ENCODE data around the gene LRRC1. TPM values are rescaled to one million over a fixed set of nuclear protein-coding genes. Genes with fewer than 3 reads are reported as not detected.

LRRC1 gene
- total and polyA plus RNA-seq, 2 experiments from 2014 or later: 9.1 to 11.4 TPM

GRCh38 chr6:53827531-53827930 lies 32.7 kb downstream of the LRRC1 start:
- TF ChIP-seq CTCF (IDR thresholded peaks at IDR 0.05; ENCODE audit: low read depth, low read length): no peak
- H3K36me3 ChIP-seq: no peaks in the 10 kb centered on the region
- no peaks in the 10 kb centered on the region for H3K4me1 ChIP-seq (ENCODE audit: low read depth)
- no peak overlapping the region for H3K27ac ChIP-seq
- H3K4me3 ChIP-seq: no peak overlapping the region
- H3K27me3 ChIP-seq: no peaks in the 10 kb centered on the region
- DNase-seq (ENCODE audit: low read depth in 1 of 2, low spot score in 1 of 2): no peak
- H3K9me3 ChIP-seq (ENCODE audit: low read depth): no peaks in the 10 kb centered on the region

GRCh38 chr6:53828215-53828614 lies 33.4 kb downstream of the LRRC1 start:
- Histone ChIP-seq H3K4me1 (ENCODE audit: low read depth) (no peaks in the 10 kb centered on the region), H3K4me3 (no peak overlapping the region), H3K27ac (no peak overlapping the region), H3K27me3 (no peaks in the 10 kb centered on the region), H3K36me3 (no peaks in the 10 kb centered on the region), H3K9me3 (ENCODE audit: low read depth) (no peaks in the 10 kb centered on the region)
- no peak for TF ChIP-seq CTCF (IDR thresholded peaks at IDR 0.05; ENCODE audit: low read depth, low read length)
- no peak for DNase-seq (ENCODE audit: low read depth in 1 of 2, low spot score in 1 of 2)

GRCh38 chr6:53828966-53829697 lies 34.3 kb downstream of the LRRC1 start:
- Histone ChIP-seq H3K4me3 (no peak overlapping the region), H3K27ac (no peak overlapping the region), H3K9me3 (ENCODE audit: low read depth) (no peaks in the 10 kb centered on the region), H3K4me1 (ENCODE audit: low read depth) (peaks cover 4% of the 10 kb centered on the region), H3K36me3 (no peaks in the 10 kb centered on the region), H3K27me3 (no peaks in the 10 kb centered on the region)
- TF ChIP-seq CTCF (IDR thresholded peaks at IDR 0.05; ENCODE audit: low read depth, low read length): no peak
- DNase-seq (ENCODE audit: low read depth in 1 of 2, low spot score in 1 of 2): no peak

GRCh38 chr6:53829698-53830221 lies 35.0 kb downstream of the LRRC1 start:
- no peaks in the 10 kb centered on the region for H3K27me3 ChIP-seq
- no peak for DNase-seq (ENCODE audit: low read depth in 1 of 2, low spot score in 1 of 2)
- no peaks in the 10 kb centered on the region for H3K9me3 ChIP-seq (ENCODE audit: low read depth)
- TF ChIP-seq CTCF (IDR thresholded peaks at IDR 0.05; ENCODE audit: low read depth, low read length): no peak
- H3K4me3 ChIP-seq: no peak overlapping the region
- peaks cover 7% of the 10 kb centered on the region for H3K4me1 ChIP-seq (ENCODE audit: low read depth)
- no peaks in the 10 kb centered on the region for H3K36me3 ChIP-seq
- no peak overlapping the region for H3K27ac ChIP-seq

- no peak for DNase-seq (ENCODE audit: low read depth in 1 of 2, low spot score in 1 of 2)
- Histone ChIP-seq H3K36me3 (no peaks in the 10 kb centered on the region), H3K27ac (no peak overlapping the region), H3K27me3 (no peaks in the 10 kb centered on the region), H3K4me3 (no peak overlapping the region), H3K4me1 (ENCODE audit: low read depth) (peaks cover 7% of the 10 kb centered on the region), H3K9me3 (ENCODE audit: low read depth) (no peaks in the 10 kb centered on the region)
- no peak for TF ChIP-seq CTCF (IDR thresholded peaks at IDR 0.05; ENCODE audit: low read depth, low read length)
Measured at GRCh38 chr6:53830366-53830765, 35.6 kb downstream of the LRRC1 start.

Data from cardiac muscle cell (in vitro differentiated cells and primary cell).